Neural crest cell (in vitro differentiated cells): ENCODE measurements around the gene SGF29. TPM values are rescaled to one million over a fixed set of nuclear protein-coding genes. Genes with fewer than 3 reads are reported as not detected.
"Not testable (repeated sequence)": the region's sequence is repeated elsewhere in the genome, so short reads cannot be mapped to it uniquely, and the experiment has no call there.

ENCODE experiments used
- DNase-seq: peaks from one replicate; pipeline ENCODE4 v3.0.0; 2021; ENCODE audit warnings: low read depth, mixed read lengths, low spot score
- H3K27ac Mint-ChIP-seq: one replicate; pipeline ENCODE4 v1.8.0; 2021; ENCODE audit warnings: mild to moderate bottlenecking, mixed read lengths; ENCODE audit not compliant: unreplicated experiment
- H3K27me3 Mint-ChIP-seq: 2 replicates; pipeline ENCODE4 v1.8.0; 2021; ENCODE audit warnings: low read depth, mild to moderate bottlenecking, mixed read lengths
- H3K36me3 Mint-ChIP-seq: 2 replicates; pipeline ENCODE4 v1.8.0; 2021; ENCODE audit warnings: low read depth, mild to moderate bottlenecking, mixed read lengths
- H3K4me1 Mint-ChIP-seq: 2 replicates; pipeline ENCODE4 v1.8.0; 2021; ENCODE audit warnings: mixed read lengths
- H3K4me3 Mint-ChIP-seq: one replicate; pipeline ENCODE4 v1.8.0; 2021; ENCODE audit warnings: mild to moderate bottlenecking, mixed read lengths
- H3K9me3 Mint-ChIP-seq: 2 replicates; pipeline ENCODE4 v1.8.0; 2021; ENCODE audit warnings: mixed read lengths
- total RNA-seq: library from RNA; stranded (reverse); gene quantifications from 2 replicates; pipeline ENCODE4 v1.2.1, GENCODE V29; 2021
- TF ChIP-seq, protein P1 (sequence below): fragments of 200-600 bp; sonication (generic); conservative IDR thresholded peaks from 2 replicates; pipeline ENCODE4 v1.5.0; 2021; ENCODE audit warnings: antibody characterized with exemption, mild to moderate bottlenecking

Gene SGF29
- total RNA-seq, 1 donor from 2014 or later: 34.4 TPM

DNA sequence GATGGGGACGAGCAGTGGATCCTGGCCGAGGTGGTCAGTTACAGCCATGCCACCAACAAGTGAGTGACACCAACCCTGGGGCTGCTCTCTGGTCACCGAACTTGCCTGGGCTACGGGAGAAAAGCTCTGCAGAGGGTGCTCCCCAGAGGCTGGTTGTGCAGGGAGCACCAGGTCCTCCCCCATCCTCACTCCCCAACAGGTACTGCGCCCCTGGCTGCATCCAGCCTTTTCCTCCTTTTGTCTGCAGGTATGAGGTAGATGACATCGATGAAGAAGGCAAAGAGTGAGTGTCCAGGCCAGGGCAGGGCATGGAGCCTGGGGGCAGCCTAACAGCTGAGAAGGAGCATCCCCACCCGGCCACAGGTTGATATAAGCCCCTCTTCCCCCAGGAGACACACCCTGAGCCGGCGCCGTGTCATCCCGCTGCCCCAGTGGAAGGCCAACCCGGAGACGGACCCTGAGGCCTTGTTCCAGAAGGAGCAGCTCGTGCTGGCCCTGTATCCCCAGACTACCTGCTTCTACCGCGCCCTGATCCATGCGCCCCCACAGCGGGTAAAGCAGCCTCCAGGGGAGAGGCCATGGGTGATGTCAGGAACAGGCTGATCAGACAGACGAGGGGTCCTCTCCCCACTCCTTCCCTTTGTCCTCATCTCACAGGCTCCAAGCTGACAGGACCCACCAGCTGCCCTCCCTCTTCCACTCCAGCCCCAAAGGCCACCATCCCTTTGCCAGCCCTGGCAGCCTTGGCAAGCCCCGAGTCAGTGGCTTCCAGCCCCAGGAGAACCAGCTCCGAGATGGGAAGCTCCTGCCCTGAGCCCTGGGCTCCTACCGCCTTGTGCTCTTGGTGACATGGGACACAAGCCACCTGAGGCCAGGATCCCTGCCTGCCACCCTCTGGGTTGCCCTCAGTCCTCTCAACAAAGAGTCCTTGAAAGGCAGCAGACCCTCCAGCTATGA is 36.9 kb downstream of the SGF29 start:
- Mint-ChIP-seq H3K36me3 (peaks cover 3% of the 10 kb centered on the region), H3K9me3 (no peaks in the 10 kb centered on the region), H3K27ac (no peak overlapping the region), H3K4me1 (no peaks in the 10 kb centered on the region), H3K4me3 (no peak overlapping the region), H3K27me3 (no peaks in the 10 kb centered on the region)
- no peak for DNase-seq
- TF ChIP-seq, protein P1, sequence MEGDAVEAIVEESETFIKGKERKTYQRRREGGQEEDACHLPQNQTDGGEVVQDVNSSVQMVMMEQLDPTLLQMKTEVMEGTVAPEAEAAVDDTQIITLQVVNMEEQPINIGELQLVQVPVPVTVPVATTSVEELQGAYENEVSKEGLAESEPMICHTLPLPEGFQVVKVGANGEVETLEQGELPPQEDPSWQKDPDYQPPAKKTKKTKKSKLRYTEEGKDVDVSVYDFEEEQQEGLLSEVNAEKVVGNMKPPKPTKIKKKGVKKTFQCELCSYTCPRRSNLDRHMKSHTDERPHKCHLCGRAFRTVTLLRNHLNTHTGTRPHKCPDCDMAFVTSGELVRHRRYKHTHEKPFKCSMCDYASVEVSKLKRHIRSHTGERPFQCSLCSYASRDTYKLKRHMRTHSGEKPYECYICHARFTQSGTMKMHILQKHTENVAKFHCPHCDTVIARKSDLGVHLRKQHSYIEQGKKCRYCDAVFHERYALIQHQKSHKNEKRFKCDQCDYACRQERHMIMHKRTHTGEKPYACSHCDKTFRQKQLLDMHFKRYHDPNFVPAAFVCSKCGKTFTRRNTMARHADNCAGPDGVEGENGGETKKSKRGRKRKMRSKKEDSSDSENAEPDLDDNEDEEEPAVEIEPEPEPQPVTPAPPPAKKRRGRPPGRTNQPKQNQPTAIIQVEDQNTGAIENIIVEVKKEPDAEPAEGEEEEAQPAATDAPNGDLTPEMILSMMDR: no peak

DNA sequence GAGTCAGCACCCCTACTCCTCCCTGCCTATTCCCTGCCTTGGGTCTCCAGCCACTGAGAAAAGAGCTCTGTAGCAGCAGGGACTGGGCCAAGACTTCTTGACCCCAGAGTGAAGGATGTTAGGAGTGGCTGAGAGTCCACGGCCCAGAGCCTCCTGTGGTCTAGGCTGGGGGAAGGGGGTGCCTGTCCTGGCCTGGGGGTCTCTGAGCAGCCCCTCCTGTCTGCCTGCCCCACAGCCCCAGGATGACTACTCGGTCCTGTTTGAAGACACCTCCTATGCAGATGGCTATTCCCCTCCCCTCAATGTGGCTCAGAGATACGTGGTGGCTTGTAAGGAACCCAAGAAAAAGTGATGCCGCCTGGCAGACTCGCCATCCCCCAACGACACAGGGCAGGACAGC is 37.6 kb downstream of the SGF29 start:
- DNase-seq: no peak
- Mint-ChIP-seq H3K4me1 (no peaks in the 10 kb centered on the region), H3K9me3 (no peaks in the 10 kb centered on the region), H3K27me3 (no peaks in the 10 kb centered on the region), H3K4me3 (no peak overlapping the region), H3K27ac (no peak overlapping the region), H3K36me3 (peaks cover 3% of the 10 kb centered on the region)
- TF ChIP-seq, protein P1: no peak

DNA sequence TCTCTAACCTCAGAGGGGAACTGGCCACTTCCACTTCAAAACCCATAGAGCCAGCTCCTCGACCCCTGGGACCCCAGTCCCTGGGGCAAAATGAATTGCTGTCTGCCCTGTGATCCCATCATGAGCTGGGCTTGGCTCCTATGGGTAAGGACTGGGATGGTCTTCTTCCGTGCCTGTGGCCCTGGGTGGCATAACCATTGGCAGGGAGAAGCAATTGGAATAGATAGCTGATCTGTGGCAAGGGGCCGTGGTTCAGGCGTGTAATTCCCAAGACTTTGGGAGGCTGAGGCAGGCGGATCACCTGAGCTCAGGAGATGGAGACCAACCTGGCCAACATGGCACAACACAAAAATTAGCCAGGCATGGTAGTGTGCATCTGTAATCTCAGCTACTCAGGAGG is 38.8 kb downstream of the SGF29 start:
- H3K9me3 Mint-ChIP-seq: no peaks in the 10 kb centered on the region
- H3K36me3 Mint-ChIP-seq: peaks cover 3% of the 10 kb centered on the region
- TF ChIP-seq, protein P1: no peak
- no peak overlapping the region for H3K4me3 Mint-ChIP-seq
- H3K4me1 Mint-ChIP-seq: peaks cover 9% of the 10 kb centered on the region
- H3K27ac Mint-ChIP-seq: no peak overlapping the region
- DNase-seq: no peak
- H3K27me3 Mint-ChIP-seq: no peaks in the 10 kb centered on the region

DNA sequence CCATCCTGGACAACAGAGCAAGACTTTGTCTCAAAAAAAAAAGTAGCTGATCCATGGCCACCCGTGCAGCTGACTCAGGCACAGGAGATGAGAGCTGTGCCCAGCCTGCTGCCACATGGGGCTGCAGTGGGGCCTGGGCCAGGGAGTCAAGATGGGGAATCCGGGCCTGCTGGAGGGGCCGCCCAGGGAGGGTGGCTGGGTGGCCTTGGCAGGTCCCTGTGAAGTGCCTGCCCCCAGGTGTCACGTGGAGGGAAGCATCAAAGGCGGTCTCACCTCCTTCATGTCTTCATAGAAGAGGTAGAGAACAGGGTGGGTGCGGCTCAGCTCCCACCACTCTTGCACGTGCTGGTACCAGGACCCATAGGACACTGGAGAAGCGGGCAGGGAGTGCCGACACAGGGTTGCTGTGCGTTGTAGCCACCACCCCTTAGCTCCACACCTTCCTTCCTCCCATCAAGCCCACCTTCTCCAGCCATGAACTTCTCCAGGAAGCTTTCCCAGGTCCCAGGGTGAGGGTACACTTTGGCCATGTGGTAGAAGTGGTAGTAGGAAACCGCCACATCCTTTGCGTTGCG is 39.3 kb downstream of the SGF29 start:
- no peaks in the 10 kb centered on the region for H3K9me3 Mint-ChIP-seq
- TF ChIP-seq, protein P1: no peak
- no peak overlapping the region for H3K27ac Mint-ChIP-seq
- DNase-seq: no peak
- H3K36me3 Mint-ChIP-seq: peaks cover 3% of the 10 kb centered on the region
- no peaks in the 10 kb centered on the region for H3K27me3 Mint-ChIP-seq
- H3K4me1 Mint-ChIP-seq: peaks cover 15% of the 10 kb centered on the region
- no peak overlapping the region for H3K4me3 Mint-ChIP-seq

DNA sequence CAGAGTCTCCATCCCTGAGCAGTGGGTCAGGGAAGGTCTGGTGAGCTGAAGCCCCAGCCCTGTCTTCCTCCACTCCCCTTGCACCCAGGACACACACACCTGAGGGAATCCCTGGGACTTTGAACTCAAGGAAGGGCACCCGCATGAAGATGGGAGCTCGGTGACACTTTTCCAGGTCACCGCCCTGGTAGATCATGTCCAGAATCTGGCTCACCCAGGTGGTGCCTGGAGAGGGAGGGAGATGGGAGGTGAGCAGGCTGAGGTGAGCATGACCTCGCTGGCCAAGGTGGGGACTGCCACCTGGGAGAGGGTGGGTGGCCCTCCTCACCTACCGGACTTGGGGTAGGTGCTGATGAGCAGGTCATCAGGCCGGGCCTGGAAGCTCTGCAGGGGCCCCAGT is 41.7 kb downstream of the SGF29 start:
- not testable (repeated sequence) for H3K9me3 Mint-ChIP-seq, H3K27ac Mint-ChIP-seq
- H3K4me1 Mint-ChIP-seq: peaks cover 16% of the 10 kb centered on the region

DNA sequence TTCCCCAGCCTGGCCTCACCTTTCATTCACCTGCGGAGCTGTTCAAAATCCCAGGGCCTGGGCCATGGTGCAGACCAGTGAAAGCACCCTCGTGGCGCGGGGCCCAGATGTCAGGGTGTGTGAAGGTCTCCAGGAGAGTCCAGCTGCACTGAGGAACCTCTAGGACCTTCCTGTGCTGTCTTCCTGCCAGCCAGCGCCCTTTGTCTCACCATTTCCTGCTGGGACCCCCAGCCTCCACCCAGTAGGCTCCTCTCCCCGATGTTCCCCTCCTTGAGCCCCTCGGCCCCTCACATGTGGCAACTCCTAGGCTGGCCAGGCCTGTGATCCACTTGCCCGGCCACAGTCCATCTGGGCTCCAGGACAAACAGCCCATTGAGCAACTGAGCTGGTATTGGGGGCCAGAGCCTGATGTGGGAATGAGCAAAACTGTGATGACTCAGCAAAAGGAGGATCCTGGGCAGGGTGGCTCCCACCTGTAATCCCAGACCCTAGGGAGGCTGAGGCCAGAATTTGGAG is 42.5 kb downstream of the SGF29 start:
- Mint-ChIP-seq H3K36me3 (no peaks in the 10 kb centered on the region), H3K27me3 (no peaks in the 10 kb centered on the region), H3K4me1 (peaks cover 16% of the 10 kb centered on the region), H3K4me3 (peak overlapping the region; percentile 34), H3K27ac (peak overlapping the region; percentile 84), H3K9me3 (no peaks in the 10 kb centered on the region)
- TF ChIP-seq, protein P1: no peak
- DNase-seq: no peak

More for the DNA sequence above, 41.7 kb downstream of the SGF29 start:
- not testable (repeated sequence) for H3K4me3 Mint-ChIP-seq, DNase-seq, H3K27me3 Mint-ChIP-seq, H3K36me3 Mint-ChIP-seq
